SK-N-SH treated with all-trans-retinoic acid at 6 μM for 48 hours (cell line): ENCODE results near the gene YWHAB.

Source experiments
- ATAC-seq: fragments of 200-7000 bp; cut with Tn5 transposase; 3 replicates; pipeline ENCODE4 v1.9.1; 2020; ENCODE audit warnings: mild to moderate bottlenecking, moderate library complexity
- ARNTL ChIP-seq: fragments of 450-650 bp; formaldehyde crosslinking; IDR thresholded peaks from 2 replicates; pipeline ENCODE4 v1.5.0; 2020; ENCODE audit warnings: low read depth, mild to moderate bottlenecking, moderate library complexity, borderline replicate concordance
- BACH2 ChIP-seq: fragments of 250-450 bp; sonication (Bioruptor Pico); IDR thresholded peaks from 2 replicates; pipeline ENCODE4 v1.9.0; 2021; ENCODE audit warnings: mild to moderate bottlenecking, borderline replicate concordance
- CSDC2 ChIP-seq: fragments of 250-450 bp; sonication (Bioruptor Pico); IDR thresholded peaks from 2 replicates; pipeline ENCODE4 v1.5.0; 2020; ENCODE audit warnings: mild to moderate bottlenecking, moderate library complexity
- ESRRG ChIP-seq: fragments of 250-450 bp; sonication (Bioruptor Pico); IDR thresholded peaks from 2 replicates; pipeline ENCODE4 v1.6.1; 2021; ENCODE audit warnings: mild to moderate bottlenecking
- GLIS3 ChIP-seq: fragments of 250-450 bp; sonication (Bioruptor Pico); IDR thresholded peaks from 2 replicates; pipeline ENCODE4 v1.5.0; 2020; ENCODE audit warnings: mild to moderate bottlenecking, moderate library complexity
- ISL1 ChIP-seq: fragments of 250-450 bp; sonication (Bioruptor Pico); IDR thresholded peaks from 2 replicates; pipeline ENCODE4 v2.1.2; 2022; ENCODE audit warnings: mild to moderate bottlenecking, moderate library complexity
- OSR1 ChIP-seq: fragments of 250-450 bp; sonication (Bioruptor Pico); IDR thresholded peaks from 2 replicates; pipeline ENCODE4 v1.8.0; 2022; ENCODE audit warnings: moderate library complexity, mild to moderate bottlenecking, inconsistent platforms
- PATZ1 ChIP-seq: fragments of 250-450 bp; sonication (Bioruptor Pico); IDR thresholded peaks from 2 replicates; pipeline ENCODE4 v1.8.0; 2020; ENCODE audit warnings: mild to moderate bottlenecking, moderate library complexity, borderline replicate concordance
- PPARA ChIP-seq: fragments of 250-450 bp; sonication (Bioruptor Pico); IDR thresholded peaks from 2 replicates; pipeline ENCODE4 v1.5.0; 2020; ENCODE audit warnings: mild to moderate bottlenecking, borderline replicate concordance
- RARB ChIP-seq: fragments of 250-450 bp; sonication (Bioruptor Pico); IDR thresholded peaks from 2 replicates; pipeline ENCODE4 v1.8.0; 2021; ENCODE audit warnings: mild to moderate bottlenecking, moderate library complexity
- SNAI2 ChIP-seq: fragments of 250-450 bp; sonication (Bioruptor Pico); IDR thresholded peaks from 2 replicates; pipeline ENCODE4 v1.5.0; 2020; ENCODE audit warnings: mild to moderate bottlenecking, moderate library complexity
- TCF4 ChIP-seq: fragments of 250-450 bp; sonication (Bioruptor Pico); IDR thresholded peaks from 2 replicates; pipeline ENCODE4 v1.8.0; 2021; ENCODE audit warnings: mild to moderate bottlenecking, moderate library complexity, borderline replicate concordance
- TOX ChIP-seq: fragments of 250-450 bp; sonication (Bioruptor Pico); IDR thresholded peaks from 2 replicates; pipeline ENCODE4 v1.8.0; 2021; ENCODE audit warnings: mild to moderate bottlenecking, moderate library complexity, borderline replicate concordance
- TSHZ2 ChIP-seq: fragments of 250-450 bp; sonication (Bioruptor Pico); IDR thresholded peaks from 2 replicates; pipeline ENCODE4 v1.5.0; 2020; ENCODE audit warnings: mild to moderate bottlenecking, moderate library complexity
- ZC3H10 ChIP-seq: fragments of 250-450 bp; sonication (Bioruptor Pico); IDR thresholded peaks from 2 replicates; pipeline ENCODE4 v1.5.1; 2021; ENCODE audit warnings: mild to moderate bottlenecking, moderate library complexity
- ZFP3 ChIP-seq: fragments of 250-450 bp; sonication (Bioruptor Pico); IDR thresholded peaks from 2 replicates; pipeline ENCODE4 v1.5.0; 2020; ENCODE audit warnings: mild to moderate bottlenecking, moderate library complexity
- ZFP30 ChIP-seq: fragments of 450-650 bp; formaldehyde crosslinking; IDR thresholded peaks from 2 replicates; pipeline ENCODE4 v1.5.0; 2022; ENCODE audit warnings: mild to moderate bottlenecking, moderate library complexity
- ZNF565 ChIP-seq: fragments of 450-650 bp; formaldehyde crosslinking; conservative IDR thresholded peaks from 2 replicates; pipeline ENCODE4 v1.5.0; 2020; ENCODE audit warnings: low read depth, mild to moderate bottlenecking, moderate library complexity
- ZNF70 ChIP-seq: fragments of 450-650 bp; formaldehyde crosslinking; IDR thresholded peaks from 2 replicates; pipeline ENCODE4 v1.5.0; 2020; ENCODE audit warnings: mild to moderate bottlenecking, moderate library complexity
- ZNF8 ChIP-seq: fragments of 450-650 bp; formaldehyde crosslinking; IDR thresholded peaks from 2 replicates; pipeline ENCODE4 v1.5.0; 2020; ENCODE audit warnings: mild to moderate bottlenecking, moderate library complexity
- TF ChIP-seq, protein P1 (sequence below): fragments of 250-450 bp; sonication (Bioruptor Pico); IDR thresholded peaks from 2 replicates; pipeline ENCODE4 v1.5.1; 2021; ENCODE audit warnings: mild to moderate bottlenecking, moderate library complexity
- TF ChIP-seq, protein P2 (sequence below): fragments of 250-450 bp; sonication (Bioruptor Pico); IDR thresholded peaks from 2 replicates; pipeline ENCODE4 v1.8.0; 2021; ENCODE audit warnings: low read depth, mild to moderate bottlenecking, moderate library complexity, borderline replicate concordance

The YWHAB gene

GRCh38 chr20:44921447-44921846 is 35.9 kb downstream of the YWHAB start:
- TF ChIP-seq ZFP3 (CRISPR knock-in tag) = no peak
- no peak for TF ChIP-seq ESRRG
- no peak for TF ChIP-seq BACH2 (CRISPR knock-in tag)
- no peak for TF ChIP-seq GLIS3 (CRISPR knock-in tag)
- TF ChIP-seq CSDC2 (CRISPR knock-in tag) = no peak
- TF ChIP-seq TOX (CRISPR knock-in tag) = no peak
- TF ChIP-seq ZFP30 (CRISPR knock-in tag) = no peak
- TF ChIP-seq ZC3H10 (CRISPR knock-in tag) = no peak
- no peak for TF ChIP-seq OSR1 (CRISPR knock-in tag)
- no peak for TF ChIP-seq PATZ1 (CRISPR knock-in tag)
- TF ChIP-seq TCF4 (CRISPR knock-in tag) = no peak
- TF ChIP-seq ZNF8 (CRISPR knock-in tag) = no peak
- no peak for TF ChIP-seq TSHZ2 (CRISPR knock-in tag)
- no peak for ATAC-seq

- ATAC-seq = no peak
- TF ChIP-seq PATZ1 (CRISPR knock-in tag) (no peak), ZNF565 (CRISPR knock-in tag) (no peak), ZFP3 (CRISPR knock-in tag) (no peak), ISL1 (CRISPR knock-in tag) (no peak), OSR1 (CRISPR knock-in tag) (no peak), ZC3H10 (CRISPR knock-in tag) (no peak), PPARA (no peak)
Observed at GRCh38 chr20:44924541-44924940, 39.0 kb downstream of the YWHAB start.

DNA sequence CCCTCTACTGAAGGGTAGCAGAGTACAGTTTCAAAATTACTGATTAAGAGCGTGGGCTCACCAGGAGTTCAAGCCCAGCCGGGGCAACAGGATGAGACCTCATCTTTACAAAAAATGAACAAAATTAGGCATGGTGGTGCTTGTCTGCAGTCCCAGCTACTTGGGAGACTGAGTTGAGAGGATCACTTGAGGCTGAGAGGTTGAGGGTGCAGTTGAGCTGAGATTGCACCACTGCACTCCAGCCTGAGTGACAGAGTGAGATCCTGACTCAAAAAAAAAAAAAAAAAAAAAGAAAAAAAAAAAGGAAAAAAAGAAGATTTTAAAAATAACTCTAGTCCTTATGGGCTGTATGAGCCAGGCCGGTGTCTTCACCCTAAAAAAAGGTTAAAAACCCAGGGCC is 43.1 kb downstream of the YWHAB start:
- TF ChIP-seq CSDC2 (CRISPR knock-in tag) (no peak), TOX (CRISPR knock-in tag) (no peak), PATZ1 (CRISPR knock-in tag) (no peak), ZFP3 (CRISPR knock-in tag) (no peak), GLIS3 (CRISPR knock-in tag) (no peak), ISL1 (CRISPR knock-in tag) (no peak), ZC3H10 (CRISPR knock-in tag) (no peak), OSR1 (CRISPR knock-in tag) (no peak), ZFP30 (CRISPR knock-in tag) (no peak), SNAI2 (CRISPR knock-in tag) (no peak), ZNF565 (CRISPR knock-in tag) (no peak), ZNF8 (CRISPR knock-in tag) (no peak), RARB (CRISPR knock-in tag) (no peak), TSHZ2 (CRISPR knock-in tag) (no peak), BACH2 (CRISPR knock-in tag) (no peak), ARNTL (no peak), PPARA (no peak), ZNF70 (CRISPR knock-in tag) (no peak)
- TF ChIP-seq, protein P1, sequence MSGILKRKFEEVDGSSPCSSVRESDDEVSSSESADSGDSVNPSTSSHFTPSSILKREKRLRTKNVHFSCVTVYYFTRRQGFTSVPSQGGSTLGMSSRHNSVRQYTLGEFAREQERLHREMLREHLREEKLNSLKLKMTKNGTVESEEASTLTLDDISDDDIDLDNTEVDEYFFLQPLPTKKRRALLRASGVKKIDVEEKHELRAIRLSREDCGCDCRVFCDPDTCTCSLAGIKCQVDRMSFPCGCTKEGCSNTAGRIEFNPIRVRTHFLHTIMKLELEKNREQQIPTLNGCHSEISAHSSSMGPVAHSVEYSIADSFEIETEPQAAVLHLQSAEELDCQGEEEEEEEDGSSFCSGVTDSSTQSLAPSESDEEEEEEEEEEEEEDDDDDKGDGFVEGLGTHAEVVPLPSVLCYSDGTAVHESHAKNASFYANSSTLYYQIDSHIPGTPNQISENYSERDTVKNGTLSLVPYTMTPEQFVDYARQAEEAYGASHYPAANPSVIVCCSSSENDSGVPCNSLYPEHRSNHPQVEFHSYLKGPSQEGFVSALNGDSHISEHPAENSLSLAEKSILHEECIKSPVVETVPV (CRISPR knock-in tag) = no peak
- TF ChIP-seq, protein P2, sequence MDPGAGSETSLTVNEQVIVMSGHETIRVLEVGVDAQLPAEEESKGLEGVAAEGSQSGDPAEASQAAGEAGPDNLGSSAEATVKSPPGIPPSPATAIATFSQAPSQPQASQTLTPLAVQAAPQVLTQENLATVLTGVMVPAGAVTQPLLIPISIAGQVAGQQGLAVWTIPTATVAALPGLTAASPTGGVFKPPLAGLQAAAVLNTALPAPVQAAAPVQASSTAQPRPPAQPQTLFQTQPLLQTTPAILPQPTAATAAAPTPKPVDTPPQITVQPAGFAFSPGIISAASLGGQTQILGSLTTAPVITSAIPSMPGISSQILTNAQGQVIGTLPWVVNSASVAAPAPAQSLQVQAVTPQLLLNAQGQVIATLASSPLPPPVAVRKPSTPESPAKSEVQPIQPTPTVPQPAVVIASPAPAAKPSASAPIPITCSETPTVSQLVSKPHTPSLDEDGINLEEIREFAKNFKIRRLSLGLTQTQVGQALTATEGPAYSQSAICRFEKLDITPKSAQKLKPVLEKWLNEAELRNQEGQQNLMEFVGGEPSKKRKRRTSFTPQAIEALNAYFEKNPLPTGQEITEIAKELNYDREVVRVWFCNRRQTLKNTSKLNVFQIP = no peak
- no peak for ATAC-seq
